Erythroblast (primary cell): Measurements from ENCODE around the gene AGBL4.

Experiments
- DNase-seq, 2 experiments: peaks; one replicate each; lab custom pipeline; 2025; lab: John Stamatoyannopoulos, UW
- GATA1 ChIP-seq: IDR thresholded peaks from 2 replicates; pipeline ENCODE4 v1.6.1; 2011; ENCODE audit warnings: low read depth, mild to moderate bottlenecking, control low read depth, low read length, moderate library complexity
- POLR2A ChIP-seq: IDR thresholded peaks from 2 replicates; pipeline ENCODE4 v1.6.1; 2011; ENCODE audit warnings: mild to moderate bottlenecking, low read length

The AGBL4 gene

GRCh38 chr1:48841461-48841860 lies 1182.3 kb downstream of the AGBL4 start:
- TF ChIP-seq GATA1 (no peak), POLR2A (no peak)
- DNase-seq: no peak

- TF ChIP-seq GATA1: no peak
- no peak for TF ChIP-seq POLR2A
- no peak for DNase-seq
These were observed 1192.4 kb downstream of the AGBL4 start for GRCh38 chr1:48831120-48831978.

DNA sequence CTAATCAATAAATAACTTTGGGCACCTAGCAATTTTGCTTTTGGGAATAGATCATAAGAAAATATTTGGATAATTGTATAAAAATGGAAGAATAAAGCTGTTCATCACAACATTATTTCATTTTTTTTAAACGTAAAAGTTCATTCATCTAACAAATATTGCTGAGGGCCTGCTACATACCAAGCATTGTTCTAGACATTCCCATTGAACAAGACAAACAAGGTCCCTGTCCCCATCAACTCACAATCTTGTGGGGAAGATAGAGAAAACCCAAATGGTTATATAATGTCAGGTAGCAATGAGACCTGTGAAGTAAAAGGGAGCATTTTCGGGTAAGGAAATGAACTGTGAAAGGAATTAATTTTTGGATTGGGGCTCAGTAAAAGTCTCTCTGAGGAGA lies 1193.0 kb downstream of the AGBL4 start:
- TF ChIP-seq GATA1 (no peak), POLR2A (no peak)

DNA sequence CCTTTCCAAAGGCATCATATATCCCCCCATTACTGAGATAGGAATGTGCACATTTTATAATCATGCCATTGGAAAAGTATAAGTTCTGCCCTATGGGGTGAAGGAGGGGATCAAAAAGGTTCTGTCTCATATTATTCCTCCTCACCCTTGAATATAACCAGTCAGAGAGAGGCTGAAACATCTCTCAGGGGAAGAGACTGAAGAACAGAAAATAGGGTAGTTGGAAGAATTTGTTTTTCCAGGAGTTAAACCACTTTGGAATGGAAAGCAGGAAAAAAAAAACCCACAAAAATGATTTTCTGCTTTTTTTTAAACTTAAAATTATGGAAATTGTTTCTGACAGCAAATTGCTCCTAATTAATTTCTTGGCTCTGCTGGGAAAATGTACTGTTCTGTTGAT lies 1194.3 kb downstream of the AGBL4 start:
- DNase-seq: no peak
- TF ChIP-seq POLR2A (no peak), GATA1 (no peak)

More for the DNA sequence above, 1193.0 kb downstream of the AGBL4 start:
- no peak for DNase-seq

DNA sequence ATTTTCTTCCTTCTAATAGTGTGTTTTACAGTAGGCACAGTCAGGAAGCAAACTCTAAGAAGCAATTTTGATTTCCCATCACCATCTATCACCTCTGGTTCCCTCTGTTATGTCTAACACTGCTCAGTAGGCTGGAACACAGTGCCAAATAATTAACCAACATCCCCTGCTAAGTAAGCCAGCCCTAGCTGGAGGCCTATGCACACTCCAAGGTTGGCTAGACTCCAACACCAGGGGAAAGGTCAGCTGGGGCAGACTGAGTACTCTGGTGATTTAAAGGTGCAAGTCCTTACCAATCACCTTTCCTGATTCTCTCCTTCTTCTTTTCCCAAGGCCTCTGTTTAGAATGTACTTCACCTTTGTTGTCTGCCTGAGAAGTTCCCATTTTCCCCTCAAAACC lies 1200.6 kb downstream of the AGBL4 start:
- DNase-seq: no peak
- TF ChIP-seq GATA1 (no peak), POLR2A (no peak)

DNA sequence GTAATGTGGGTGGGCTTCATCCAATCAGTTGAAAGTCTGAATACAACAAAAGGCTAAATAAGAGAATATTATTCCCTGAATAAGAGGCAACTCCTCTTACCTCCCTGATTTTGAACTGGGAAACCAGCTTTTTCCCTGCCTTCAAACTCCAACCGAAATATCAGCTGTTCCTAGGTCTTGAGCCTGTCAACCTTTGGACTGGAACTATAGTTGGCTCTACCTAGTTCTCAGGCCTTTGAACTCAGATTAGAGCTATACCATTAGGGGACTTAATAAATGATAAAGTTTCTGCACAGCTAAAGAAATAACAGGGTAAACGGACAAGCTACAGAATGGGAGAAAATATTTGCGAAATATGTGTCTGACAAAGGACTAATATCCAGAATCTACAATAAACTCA lies 1203.3 kb downstream of the AGBL4 start:
- no peak for TF ChIP-seq GATA1
- DNase-seq: no peak

DNA sequence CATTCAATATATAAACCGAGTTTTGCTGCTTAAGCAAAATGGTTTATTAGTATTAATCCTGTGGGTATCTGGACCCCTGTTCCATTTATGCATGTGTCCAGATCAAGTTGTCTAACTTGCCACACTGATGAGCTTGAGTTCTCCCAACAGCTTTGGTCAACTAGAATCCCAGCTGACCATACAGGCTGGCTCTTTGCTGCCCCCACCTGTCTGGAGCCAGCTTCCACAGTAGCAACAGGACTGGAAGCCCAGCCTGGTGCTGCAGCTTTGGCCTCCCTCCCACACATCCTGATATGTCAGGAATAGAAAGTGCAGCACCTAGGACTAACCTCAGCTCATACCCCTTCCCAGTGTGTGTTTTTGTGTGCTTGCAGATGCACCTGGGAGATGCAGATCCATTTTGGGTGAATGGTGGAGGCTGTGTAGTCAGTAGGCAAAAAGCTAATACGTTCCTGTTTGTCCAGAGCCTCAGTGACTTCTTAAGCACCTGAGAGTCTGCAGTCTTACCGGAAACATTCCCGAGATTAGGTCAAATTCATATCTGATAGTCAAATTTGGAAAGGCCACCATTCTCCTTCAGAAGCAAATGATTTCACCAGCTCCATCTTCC lies 1206.1 kb downstream of the AGBL4 start:
- peak; percentile 1 to 24 for DNase-seq

GRCh38 chr1:48810740-48811139 lies 1213.0 kb downstream of the AGBL4 start:
- no peak for TF ChIP-seq POLR2A
- TF ChIP-seq GATA1: no peak
- DNase-seq: no peak

More for the DNA sequence above, 1206.1 kb downstream of the AGBL4 start:
- TF ChIP-seq GATA1 (no peak), POLR2A (no peak)

- TF ChIP-seq POLR2A (no peak), GATA1 (no peak)
- no peak for DNase-seq
These were observed 1215.3 kb downstream of the AGBL4 start for GRCh38 chr1:48808496-48808895.

- TF ChIP-seq POLR2A (no peak), GATA1 (no peak)
- DNase-seq: no peak
These were observed 1216.0 kb downstream of the AGBL4 start for GRCh38 chr1:48807554-48808260.

- no peak for TF ChIP-seq GATA1
These were observed 1220.3 kb downstream of the AGBL4 start for GRCh38 chr1:48803474-48803873.

DNA sequence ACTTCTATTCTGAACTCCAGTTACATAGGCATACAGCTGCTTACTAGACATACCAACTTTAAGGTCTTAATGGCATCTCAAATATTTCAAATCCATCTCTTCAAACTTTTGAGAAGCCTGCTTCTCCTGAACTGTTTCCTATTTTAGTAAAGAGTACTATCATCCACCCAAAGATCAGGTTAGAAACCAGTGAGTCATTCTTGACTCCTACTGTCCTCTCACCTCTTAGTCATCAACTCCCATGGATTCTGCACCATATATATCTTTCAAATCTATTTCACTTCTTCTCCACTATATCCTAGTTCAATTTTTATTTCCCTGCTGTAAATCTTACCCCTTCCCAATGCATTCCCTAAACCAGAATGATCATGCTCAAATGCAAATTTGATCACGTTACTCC lies 1228.9 kb downstream of the AGBL4 start:
- TF ChIP-seq POLR2A (no peak), GATA1 (no peak)
- DNase-seq: no peak

More at GRCh38 chr1:48803474-48803873, 1220.3 kb downstream of the AGBL4 start:
- no peak for DNase-seq

- no peak for DNase-seq
- TF ChIP-seq GATA1 (no peak), POLR2A (no peak)
These were observed 1229.9 kb downstream of the AGBL4 start for GRCh38 chr1:48793863-48794262.

GRCh38 chr1:48792961-48793360 lies 1230.8 kb downstream of the AGBL4 start:
- no peak for DNase-seq
- no peak for TF ChIP-seq POLR2A
- no peak for TF ChIP-seq GATA1
